Right atrium auricular region (tissue), 2 donors: ENCODE measurements around the gene CNOT3. TPM values are rescaled to one million over a fixed set of nuclear protein-coding genes. Genes with fewer than 3 reads are reported as not detected.
"Not testable (repeated sequence)": the region's sequence is repeated elsewhere in the genome, so short reads cannot be mapped to it uniquely, and the experiment has no call there.

Experiments
- DNase-seq: peaks from one replicate; pipeline ENCODE4 v3.0.0-alpha.2; 2019; ENCODE audit warnings: low spot score
- H3K27ac ChIP-seq, 2 donors: fragments of 200-600 bp; sonication (generic); 1 replicate in 1 of 2; 2 replicates in 1 of 2; pipeline ENCODE4 v1.5.1; 2016 to 2019
- H3K27me3 ChIP-seq, 2 donors: fragments of 200-600 bp; sonication (generic); one replicate each; pipeline versions ENCODE4 v1.5.1 to v1.6.0; 2017 to 2019
- H3K36me3 ChIP-seq: fragments of 200-600 bp; sonication (generic); one replicate; pipeline ENCODE4 v1.5.1; 2016
- H3K4me1 ChIP-seq, 2 donors: fragments of 200-600 bp; sonication (generic); one replicate each; pipeline versions ENCODE4 v1.5.1 to v1.6.0; 2017 to 2019
- H3K4me3 ChIP-seq, 2 donors: fragments of 200-600 bp; sonication (generic); 1 replicate in 1 of 2; 2 replicates in 1 of 2; pipeline ENCODE4 v1.5.1; 2017 to 2019; ENCODE audit warnings: mild to moderate bottlenecking in 1 of 2, moderate library complexity in 1 of 2
- H3K9me3 ChIP-seq, 2 donors: fragments of 200-600 bp; sonication (generic); one replicate each; pipeline ENCODE4 v1.5.1; 2019
- total RNA-seq, 2 donors: library from RNA; depleted of rRNA; stranded (reverse); fragments of >200 nt; gene quantifications; one replicate each; pipeline ENCODE4 v1.1.0, GENCODE V29; 2016
- TF ChIP-seq, protein P1 (sequence below), 2 donors: fragments of 200-600 bp; sonication (generic); IDR thresholded peaks; one replicate each; pipeline ENCODE4 v1.5.1; 2019; ENCODE audit warnings: antibody characterized with exemption in 2 of 2

CNOT3 gene
- total RNA-seq, result 10 to 100 TPM; 12.0 to 16.9 TPM

DNA sequence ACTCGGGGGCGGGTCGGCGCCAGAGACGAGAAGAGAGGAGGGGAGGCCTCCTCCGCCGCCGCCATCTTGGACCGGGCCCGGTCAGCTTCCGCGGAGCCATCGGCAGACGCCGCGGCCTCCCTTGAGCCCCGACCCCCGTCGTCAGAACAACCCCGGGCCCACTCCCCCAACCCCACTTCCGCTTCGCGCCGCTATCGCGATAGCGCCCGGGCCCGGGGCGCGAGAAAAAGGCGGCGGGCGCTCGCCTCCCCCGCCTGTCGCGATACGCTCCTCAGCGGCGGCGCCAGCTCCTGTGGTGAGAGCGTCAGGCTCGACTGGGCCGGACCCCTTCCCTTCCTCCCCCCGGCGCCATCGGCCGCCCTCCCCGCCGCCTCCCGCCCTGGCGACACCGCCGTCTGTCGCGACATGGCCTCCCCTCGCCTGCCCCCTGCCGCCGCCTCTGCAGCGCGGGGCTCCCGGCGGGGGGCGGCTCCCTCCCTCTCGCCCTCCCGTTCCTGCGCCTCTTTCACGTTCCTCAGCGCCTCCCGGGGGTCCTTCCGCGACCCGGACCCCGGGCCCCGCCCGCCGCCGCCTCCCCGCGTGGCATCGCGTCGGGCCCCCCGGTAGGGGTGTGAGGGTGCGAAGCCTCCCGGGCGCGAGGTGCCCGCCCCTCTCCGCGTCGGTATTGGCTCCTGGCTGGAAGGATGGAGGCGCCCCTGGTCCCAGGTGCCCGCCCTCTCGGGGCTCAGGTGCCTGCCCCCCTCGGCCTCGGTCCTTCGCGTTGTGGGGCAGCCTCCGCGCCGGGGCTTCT is at the start of gene CNOT3:
Gene CNOT3, plus strand, starts transcription at position 64 of the 790 bp plus-strand sequence. CDS start 5,217 bp downstream, outside the sequence.
- TF ChIP-seq, protein P1, sequence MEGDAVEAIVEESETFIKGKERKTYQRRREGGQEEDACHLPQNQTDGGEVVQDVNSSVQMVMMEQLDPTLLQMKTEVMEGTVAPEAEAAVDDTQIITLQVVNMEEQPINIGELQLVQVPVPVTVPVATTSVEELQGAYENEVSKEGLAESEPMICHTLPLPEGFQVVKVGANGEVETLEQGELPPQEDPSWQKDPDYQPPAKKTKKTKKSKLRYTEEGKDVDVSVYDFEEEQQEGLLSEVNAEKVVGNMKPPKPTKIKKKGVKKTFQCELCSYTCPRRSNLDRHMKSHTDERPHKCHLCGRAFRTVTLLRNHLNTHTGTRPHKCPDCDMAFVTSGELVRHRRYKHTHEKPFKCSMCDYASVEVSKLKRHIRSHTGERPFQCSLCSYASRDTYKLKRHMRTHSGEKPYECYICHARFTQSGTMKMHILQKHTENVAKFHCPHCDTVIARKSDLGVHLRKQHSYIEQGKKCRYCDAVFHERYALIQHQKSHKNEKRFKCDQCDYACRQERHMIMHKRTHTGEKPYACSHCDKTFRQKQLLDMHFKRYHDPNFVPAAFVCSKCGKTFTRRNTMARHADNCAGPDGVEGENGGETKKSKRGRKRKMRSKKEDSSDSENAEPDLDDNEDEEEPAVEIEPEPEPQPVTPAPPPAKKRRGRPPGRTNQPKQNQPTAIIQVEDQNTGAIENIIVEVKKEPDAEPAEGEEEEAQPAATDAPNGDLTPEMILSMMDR (IDR thresholded peaks at IDR 0.05), result peak in 1 of 2 donors; percentile 13
- Histone ChIP-seq H3K27ac (peak within 1 kb of the TSS; percentile 92 to 97), H3K27me3 (no peaks in the 10 kb centered on the region), H3K36me3 (peaks cover 5% of the 10 kb centered on the region), H3K9me3 (no peaks in the 10 kb centered on the region), H3K4me3 (peak within 1 kb of the TSS; percentile 97 to 99), H3K4me1 (peaks cover 0 to 44% of the 10 kb centered on the region in 2 donors)
- DNase-seq, result no peak

DNA sequence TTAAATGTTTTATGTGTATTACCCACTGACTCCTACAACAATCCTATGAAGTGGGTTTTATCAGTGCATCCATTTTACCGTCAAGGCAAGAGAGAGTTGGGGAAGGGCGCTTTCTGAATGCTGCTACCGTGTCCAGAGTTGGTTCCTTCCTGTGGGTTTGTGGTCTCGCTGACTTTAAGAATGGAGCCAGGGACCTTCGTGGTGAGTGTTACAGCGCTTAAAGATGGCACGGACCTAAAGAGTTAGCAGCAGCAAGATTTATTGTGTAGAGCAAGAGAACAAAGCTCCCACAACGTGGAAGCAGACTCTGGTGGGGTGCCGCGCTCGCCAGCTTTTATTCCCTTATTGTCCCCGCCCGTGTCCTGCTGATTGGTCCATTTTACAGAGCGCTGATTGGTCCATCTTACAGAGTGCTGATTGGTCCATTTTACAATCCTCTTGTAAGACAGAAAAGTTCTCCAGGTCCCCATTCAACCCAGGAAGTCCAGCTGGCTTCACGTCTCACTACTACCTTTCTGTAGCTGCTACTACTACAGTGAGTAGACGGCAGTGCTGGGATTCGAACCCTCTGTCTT is 43.0 kb upstream of the CNOT3 start:
- TF ChIP-seq, protein P1 (IDR thresholded peaks at IDR 0.05), result no peak
- no peaks in the 10 kb centered on the region for H3K27me3 ChIP-seq
- no peak overlapping the region for H3K27ac ChIP-seq
- no peaks in the 10 kb centered on the region for H3K9me3 ChIP-seq
- no peak for DNase-seq
- peaks cover 0 to 11% of the 10 kb centered on the region in 2 donors for H3K4me1 ChIP-seq
- H3K36me3 ChIP-seq, result no peaks in the 10 kb centered on the region
- no peak overlapping the region for H3K4me3 ChIP-seq

DNA sequence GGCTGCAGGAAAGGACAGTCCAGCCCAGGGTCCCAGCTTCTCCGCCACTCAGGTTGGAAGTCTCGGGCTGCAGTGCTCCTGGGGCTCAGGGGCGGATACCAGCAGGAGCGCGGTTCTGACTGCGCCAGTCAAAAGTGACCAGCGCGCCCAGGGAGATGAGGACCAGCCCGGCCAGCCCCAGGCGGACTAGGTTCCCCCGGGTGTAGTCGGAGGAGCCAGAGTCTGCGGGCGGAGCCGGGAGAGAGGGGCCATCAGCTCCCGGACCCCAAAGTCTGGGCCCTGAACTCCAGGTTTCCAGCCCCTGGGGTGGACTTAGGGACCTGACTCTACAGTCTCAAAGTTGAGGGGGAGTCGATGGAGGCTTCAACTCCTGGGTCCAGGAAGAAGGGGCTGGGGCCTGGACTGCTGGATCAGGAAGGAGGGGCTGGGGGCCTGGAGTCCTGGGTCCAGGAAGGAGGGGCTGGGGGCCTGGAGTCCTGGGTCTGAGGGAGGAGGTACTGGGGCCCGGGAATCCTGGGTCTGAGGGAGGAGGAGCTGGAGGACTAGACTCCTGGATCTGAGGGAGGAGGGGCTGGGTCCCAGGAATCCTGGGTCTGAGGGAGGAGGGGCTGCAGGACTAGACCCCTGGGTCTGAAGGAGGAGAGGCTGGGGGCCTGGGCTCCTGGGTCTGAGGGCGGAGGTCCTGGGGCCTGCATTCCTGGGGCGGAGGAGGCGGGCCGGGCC is 42.3 kb upstream of the CNOT3 start:
- H3K27me3 ChIP-seq, result no peaks in the 10 kb centered on the region
- H3K9me3 ChIP-seq, result no peaks in the 10 kb centered on the region
- TF ChIP-seq, protein P1 (IDR thresholded peaks at IDR 0.05), result no peak

DNA sequence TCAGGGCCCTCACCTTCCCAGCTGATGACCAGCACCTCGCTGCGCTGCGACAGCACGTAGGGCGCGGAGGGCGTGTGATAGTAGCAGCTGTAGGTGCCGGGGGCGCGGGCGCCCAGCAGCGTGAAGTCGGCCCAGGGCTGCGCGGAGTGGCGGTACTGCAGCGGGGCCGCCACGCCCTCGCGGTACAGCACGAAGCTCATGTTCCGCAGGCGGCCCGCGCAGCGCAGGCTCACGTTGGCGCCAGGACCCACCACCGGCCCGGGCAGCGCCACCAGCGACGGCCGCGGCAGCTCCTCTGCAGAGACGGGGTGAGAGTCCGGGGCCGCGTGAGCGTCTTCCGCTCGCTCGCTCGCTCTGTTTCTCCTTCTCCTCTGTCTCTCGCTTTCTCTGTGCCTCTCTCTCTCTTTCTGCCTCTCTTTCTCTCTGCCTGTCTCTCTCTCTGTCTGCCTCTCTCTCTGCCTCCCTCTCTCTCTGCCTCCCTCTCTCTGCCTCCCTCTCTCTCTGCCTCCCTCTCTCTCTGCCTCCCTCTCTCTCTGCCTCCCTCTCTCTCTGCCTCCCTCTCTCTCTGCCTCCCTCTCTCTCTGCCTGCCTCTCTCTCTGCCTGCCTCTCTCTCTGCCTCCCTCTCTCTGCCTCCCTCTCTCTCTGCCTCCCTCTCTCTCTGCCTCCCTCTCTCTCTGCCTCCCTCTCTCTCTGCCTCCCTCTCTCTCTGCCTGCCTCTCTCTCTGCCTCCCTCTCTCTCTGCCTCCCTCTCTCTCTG is 41.5 kb upstream of the CNOT3 start:
- DNase-seq, result not testable (repeated sequence)

More for the DNA sequence above, 42.3 kb upstream of the CNOT3 start:
- DNase-seq, result no peak
- Histone ChIP-seq H3K4me1 (peaks cover 0 to 11% of the 10 kb centered on the region in 2 donors), H3K27ac (no peak overlapping the region), H3K4me3 (peak overlapping the region in 1 of 2 donors; percentile 41), H3K36me3 (no peaks in the 10 kb centered on the region)

More for the DNA sequence above, 41.5 kb upstream of the CNOT3 start:
- not testable (repeated sequence) for H3K9me3 ChIP-seq, H3K27me3 ChIP-seq, H3K36me3 ChIP-seq, H3K27ac ChIP-seq
- TF ChIP-seq, protein P1 (IDR thresholded peaks at IDR 0.05), result peak in 1 of 2 donors; percentile 48
- Histone ChIP-seq H3K4me1 (peaks cover 0 to 11% of the 10 kb centered on the region in 2 donors), H3K4me3 (peak overlapping the region in 1 of 2 donors; percentile 41)
